GM21529 (cell line): ENCODE measurements around the gene MADCAM1.
"Not testable (repeated sequence)": the region's sequence is repeated elsewhere in the genome, so short reads cannot be mapped to it uniquely, and the experiment has no call there.

Experiments
- ATAC-seq: cut with Tn5 transposase; IDR thresholded peaks from one replicate; pipeline ENCODE4 v1.9.1; 2021; ENCODE audit not compliant: unreplicated experiment

MADCAM1 gene

DNA sequence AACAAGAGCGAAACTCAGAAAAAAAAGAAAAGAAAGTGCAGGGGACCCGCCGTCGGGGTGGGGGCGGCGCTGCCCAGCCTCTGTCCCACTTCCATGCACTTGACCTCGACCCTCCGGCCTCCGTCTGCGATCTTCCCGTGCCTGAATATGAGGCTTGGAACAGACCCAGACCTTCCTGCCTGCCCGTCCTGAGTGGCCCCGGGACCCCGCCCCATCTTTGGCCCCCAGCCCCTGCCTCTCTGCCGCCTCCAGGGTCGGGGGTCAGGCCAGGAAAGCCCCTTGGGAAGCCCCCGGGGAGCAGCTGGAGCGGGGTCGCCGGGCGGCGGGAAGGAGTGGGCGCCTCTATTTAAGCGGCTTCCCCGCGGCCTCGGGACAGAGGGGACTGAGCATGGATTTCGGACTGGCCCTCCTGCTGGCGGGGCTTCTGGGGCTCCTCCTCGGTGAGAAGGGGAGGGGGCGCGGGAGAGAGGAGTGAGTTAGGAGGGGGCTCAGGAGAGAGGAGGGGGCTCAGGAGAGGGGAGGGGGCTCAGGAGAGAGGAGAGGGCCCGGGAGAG is at the start of gene MADCAM1:
Gene MADCAM1 (plus strand): TSS at position 375 of the 554 bp plus-strand sequence. CDS start 14 bp downstream, at position 389.
- no peak for ATAC-seq

DNA sequence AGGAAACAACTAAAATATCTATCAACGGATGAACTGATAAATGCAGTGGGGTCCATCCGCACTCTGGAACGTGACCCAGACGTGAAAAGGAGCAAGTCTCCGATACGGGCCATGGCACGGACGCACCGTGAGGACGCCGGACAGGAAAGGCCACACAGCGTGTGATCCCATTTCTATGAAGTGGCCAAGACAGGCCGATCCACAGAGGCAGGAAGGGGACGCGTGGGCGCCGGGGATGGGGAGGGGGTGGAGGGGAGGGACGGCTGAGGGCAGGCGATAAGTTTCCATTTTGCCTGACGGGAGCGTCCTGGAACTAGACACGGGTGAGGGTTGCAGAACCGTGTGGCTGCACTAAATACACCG is 49.2 kb upstream of the MADCAM1 start:
- ATAC-seq: no peak

DNA sequence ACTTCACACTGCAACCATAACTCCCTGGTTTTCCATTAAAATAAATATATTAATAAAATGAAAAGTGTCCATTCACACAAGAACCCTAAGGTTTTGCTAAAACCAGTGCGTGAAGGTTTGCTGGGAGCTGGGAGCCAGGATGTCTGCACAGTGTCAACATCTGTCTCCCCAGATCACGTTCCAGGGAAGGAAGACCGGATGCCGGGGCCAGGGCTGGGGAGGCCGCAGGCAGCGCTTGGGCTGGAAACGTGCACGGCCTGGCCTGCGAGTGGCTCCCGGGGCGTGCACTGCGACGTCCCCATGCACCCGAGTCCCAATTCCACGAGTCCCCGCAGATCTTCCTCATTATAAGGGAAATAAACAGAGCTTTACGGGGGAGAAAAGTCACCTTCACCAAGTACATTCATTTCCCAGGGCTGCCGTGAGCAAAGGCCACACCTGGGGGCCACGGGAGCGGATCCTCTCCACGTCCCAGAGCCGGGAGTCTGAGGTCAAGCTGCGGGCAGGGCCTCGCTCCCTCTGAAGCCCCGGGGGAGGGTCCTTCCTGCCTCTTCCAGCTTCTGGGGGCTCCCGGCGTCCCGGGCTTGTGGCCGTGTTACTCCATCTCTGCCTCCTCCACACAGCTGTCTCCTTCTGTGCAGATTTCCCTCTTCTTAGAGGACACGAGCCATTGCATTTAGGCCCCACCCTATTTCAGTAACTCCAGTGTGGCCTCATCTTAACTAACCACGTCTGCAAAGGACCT is 48.3 kb upstream of the MADCAM1 start:
- no peak for ATAC-seq

DNA sequence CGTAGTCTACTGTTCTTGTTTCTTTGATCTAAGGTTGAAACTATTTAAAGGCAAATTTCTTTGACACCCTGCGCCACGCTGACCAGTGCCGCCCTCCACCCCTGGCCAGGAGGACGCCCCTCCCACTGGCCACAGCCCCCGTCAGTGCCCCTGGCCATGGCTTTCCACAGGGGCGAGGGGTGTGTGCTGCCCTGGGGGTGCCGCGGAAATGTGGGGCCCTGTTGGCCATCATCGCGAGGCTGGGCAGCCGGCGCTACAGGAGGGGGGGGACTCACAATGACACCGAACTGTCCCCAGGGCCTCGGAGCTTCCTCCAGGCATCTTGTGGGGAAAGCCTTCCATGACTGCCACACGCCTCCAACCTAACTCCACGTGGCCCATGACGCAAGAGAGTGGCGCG is 46.4 kb upstream of the MADCAM1 start:
- no peak for ATAC-seq

DNA sequence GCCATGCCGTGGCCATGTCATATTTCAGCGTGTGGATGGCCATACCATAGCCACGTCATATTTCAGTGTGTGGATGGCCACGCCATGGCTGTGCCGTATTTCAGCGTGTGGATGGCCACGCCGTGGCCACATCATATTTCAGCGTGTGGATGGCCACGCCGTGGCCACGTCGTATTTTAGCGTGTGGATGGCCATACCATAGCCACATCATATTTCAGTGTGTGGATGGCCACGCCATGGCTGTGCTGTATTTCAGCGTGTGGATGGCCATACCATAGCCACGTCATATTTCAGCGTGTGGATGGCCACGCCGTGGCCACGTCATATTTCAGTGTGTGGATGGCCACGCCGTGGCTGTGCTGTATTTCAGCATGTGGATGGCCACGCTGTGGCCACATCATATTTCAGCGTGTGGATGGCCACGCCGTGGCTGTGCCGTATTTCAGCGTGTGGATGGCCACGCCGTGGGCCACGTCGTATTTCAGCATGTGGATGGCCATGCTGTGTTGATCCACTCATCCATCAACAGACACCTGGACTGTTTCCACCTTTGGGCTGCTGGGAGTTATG is 45.3 kb upstream of the MADCAM1 start:
- ATAC-seq: not testable (repeated sequence)

DNA sequence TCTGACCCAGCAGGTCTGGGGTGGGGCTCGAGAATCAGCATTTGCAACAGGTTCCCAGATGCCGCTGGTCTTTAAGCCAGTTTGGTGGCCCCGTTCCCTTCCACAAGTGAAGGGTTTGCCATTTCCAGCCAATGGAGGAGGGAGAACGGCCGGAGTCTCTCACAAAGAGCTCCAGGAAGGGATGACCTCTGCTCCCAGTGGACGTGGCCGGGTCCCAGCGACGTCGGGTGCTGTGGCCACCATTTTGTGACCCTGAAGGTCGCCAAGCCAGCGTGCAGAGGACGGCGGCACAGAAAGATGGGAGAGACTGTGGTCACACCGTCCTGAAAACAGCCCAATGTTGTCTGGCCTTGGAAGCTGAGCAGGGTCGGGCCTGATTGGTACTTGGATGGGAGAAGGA is 43.5 kb upstream of the MADCAM1 start:
- ATAC-seq: no peak

DNA sequence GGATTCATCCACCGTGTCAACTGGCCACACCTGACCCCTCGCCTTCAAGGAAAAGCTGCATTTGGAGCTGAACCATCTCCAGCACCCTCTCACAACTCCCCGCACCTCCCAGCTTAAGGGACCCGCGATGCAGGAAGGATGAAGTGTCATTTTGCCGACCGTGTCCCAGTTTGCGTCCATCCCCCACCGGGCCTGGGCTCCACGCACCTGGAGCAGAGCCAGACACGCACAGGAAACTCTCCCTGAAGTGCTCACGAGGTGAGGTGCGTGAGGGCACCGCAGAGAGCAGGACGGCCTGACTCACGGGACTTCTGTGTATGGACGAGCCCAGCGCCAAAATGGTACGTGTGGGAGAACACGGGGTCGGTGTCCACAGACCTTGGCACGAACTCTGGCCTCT is 42.7 kb upstream of the MADCAM1 start:
- ATAC-seq: no peak

DNA sequence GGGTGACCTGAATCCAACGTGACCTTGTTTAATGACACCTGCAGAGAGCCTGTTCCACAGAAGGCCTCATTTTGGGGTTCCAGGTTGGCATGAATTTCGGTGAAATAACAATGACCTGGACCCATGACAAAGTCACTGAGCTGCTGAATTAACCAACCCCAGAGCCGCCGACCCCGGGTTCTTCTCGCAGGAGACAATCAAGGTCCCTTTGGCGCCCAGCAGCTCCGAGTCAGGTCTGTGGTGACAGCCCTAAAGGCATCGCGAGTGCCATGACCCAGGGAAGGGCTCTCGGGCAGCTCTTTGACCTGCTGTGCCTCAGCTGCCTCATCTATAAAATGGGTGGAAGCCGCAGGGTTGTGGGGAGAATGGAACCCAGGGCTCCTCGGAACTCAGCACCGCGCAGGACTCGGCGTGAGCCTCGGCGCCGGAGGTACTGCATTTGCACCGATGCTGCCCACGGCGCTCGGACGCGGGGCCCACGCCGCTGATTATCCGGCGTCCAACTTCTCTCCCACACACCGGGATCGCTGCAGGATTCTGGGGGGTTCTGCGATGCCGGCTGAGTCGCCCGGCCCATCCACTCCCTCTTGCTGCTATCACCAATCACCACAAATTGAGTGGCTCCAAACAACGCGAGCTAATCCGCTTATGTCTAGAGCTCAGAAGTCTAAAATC is 41.1 kb upstream of the MADCAM1 start:
- ATAC-seq: no peak

DNA sequence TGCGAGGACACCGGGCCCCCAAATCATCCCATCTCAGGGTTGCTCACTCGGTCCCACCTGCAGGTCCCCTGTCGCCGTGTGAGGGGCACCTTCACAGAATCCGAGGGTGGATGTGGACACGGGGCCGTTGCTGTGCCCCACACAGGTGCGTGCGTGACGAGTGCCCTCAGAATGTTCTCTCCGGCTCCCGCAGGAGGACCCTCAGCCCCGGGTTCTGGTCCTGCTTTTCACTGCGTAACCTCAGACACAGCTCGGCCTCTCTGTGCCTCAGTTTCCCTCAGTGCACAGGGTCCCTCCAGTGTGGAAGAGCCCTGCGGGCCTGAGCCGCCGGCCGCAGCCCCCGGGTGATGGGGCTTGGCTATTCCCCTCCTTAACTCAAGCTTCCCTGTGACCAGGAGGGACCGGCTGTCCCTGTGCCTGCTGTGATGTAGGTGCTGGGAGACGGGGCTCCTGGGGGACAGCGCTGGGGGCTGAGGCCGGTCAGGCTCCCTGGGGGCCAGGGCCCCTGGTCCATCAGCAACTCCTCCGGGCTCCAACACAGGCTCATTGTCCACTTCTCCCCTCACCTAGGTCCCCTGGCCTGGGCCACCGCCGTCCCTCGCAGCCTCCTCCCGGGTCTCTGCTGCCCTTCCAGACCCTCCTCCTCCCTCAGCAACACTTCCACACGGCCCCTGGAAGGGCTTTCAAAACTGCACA is 40.3 kb upstream of the MADCAM1 start:
- no peak for ATAC-seq

DNA sequence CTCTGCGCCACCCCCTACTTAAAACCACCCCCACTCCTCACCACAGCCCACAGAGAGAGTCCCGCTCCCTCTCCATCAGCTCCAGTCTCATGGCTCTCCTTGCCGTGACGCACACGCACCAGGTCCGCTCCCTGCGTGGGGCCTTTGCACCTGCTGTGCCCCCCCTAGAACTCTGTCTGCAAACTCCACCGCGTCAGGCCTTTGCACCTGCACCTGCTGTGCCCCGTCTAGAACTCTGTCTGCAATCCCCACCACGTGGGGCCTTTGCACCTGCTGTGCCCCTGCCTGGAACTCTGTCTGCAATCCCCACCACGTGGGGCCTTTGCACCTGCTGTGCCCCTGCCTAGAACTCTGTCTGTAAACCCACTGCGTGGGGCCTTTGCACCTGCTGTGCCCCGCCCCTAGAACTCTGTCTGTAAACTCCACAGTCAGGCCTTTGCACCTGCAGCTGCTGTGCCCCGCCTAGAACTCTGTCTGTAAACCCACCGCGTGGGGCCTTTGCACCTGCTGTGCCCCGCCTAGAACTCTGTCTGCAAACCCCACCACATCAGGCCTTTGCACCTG is 39.7 kb upstream of the MADCAM1 start:
- no peak for ATAC-seq

DNA sequence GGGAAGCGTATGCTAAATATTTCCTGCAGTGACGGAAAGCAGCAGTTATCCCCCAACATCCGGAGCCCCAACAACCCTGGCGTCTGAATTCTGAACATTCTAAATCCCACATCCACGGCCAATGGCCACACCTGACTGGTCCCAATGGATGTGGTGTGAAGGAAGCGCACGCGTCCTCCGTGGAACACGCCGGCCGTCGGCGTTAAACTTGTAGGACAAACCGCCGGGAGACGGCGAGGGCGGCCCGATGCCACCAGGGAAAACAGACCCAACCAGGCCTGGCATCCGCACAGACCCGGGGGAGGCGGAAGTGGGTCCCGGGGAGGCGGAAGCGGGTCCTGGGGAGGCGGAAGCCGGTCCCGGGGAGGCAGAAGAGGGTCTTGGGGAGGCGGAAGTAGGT is 38.6 kb upstream of the MADCAM1 start:
- no peak for ATAC-seq

DNA sequence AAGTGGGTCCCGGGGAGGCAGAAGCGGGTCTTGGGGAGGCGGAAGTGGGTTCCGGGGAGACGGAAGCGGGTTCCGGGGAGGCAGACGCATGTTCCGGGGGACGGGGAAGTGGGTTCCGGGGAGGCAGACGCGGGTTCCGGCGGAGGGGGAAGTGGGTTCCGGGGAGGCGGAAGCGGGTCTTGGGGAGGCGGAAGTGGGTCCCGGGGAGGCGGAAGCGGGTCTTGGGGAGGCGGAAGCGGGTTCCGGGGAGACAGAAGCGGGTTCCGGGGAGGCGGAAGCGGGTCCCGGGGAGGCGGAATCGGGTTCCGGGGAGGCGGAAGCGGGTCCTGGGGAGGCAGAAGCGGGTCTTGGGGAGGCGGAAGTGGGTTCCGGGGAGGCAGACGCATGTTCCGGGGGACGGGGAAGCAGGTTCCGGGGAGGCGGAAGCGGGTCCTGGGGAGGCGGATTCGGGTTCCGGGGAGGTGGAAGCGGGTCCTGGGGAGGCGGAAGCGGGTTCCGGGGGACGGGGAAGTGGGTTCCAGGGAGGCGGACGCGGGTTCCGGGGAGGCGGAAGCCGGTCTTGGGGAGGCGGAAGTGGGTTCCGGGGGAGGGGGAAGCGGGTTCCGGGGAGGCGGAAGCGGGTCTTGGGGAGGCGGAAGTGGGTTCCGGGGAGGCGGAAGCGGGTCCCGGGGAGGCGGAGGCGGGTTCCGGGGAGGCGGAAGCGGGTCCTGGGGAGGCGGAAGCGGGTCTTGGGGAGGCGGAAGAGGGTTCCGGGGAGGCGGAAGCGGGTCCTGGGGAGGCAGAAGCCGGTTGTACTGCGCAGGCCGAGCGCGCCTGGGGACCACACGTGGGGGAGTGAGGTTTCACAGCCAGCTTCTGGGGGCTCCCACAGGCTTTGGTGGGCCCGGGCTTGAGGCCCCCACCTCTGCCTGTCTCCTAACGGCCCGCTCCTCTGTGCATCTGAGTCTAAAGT is 37.9 kb upstream of the MADCAM1 start:
- no peak for ATAC-seq

DNA sequence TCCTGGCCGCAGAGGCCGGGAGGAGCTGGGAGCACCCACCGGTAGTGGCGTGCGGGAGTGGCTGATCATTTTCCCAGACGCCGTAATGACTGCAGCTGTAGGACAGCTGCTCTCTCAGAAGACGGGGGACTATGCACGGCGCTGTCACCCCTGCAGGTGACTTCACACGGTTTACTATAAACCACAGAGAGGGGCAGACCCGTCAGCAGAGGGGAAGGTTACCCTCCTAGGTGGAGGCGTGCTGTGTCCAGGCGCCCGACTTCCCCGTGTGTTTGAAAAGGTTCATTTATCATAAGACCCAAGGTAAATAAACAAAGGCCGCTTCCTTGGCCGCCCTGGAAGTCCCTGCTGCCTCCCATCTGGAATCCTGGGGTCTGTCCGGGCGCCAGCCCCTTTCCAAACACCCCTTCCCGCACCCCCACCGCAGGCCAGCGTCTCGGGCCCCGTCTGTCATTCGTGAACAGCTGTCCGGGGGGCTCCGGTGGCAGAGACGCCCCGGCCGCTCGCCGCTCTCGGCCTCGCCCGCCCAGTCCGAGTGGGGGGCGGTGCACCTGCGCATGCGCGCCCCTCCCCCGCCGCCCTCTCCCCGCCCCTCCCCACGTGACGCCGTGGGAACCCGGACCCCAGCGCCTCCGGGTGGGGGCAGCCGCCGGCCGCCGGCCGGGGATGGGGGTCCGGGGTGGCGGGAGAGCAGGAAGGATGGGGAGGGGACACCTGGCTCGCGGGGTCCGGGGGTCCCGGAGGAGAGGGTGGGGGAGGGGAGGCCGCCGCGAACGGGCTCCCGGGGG is 36.4 kb upstream of the MADCAM1 start:
- ATAC-seq: no peak

DNA sequence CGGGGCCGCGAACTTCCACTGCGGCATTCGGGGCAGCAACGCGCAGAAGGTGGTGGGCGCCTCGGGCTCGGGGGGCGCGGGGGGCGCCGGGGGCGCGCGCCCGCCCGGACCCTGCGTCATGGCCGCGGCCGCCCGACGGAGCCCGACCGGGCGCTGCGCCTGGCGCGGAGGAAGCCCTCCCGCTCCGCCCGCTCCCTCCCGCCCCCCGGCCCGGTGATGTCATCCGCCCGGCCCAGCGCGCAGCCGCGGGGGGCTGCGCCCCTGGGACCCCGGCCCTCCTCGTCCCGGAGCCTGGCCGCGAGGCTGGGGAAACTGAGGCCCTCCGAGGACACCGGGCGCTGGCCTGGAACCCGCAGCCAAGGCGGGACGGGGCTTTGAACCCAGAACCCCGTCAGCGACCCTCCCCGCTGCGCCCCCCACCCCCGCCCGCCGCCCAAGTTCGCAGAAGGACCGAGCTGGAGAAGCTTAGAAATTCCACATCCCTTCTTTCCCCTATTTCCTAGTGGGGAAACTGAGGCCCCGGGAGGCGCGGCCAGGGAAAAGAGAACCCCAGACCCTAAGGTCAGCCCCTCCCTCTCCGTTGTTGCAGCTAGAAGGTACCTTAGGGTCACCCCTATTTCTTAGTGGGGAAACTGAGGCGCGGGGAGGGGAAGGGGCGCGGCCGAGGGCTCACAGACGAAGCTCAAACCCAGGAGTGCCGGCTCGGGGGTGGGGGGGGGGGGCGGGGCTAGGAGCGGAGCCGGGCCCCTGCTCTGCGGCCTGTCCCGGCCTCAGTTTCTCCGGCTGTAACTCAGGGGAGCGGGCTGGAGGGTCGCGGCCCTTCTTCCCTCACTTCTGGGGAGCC is 35.2 kb upstream of the MADCAM1 start, which contains the start of gene SHC2:
Gene SHC2 (minus strand): TSS at position 157 of the 844 bp plus-strand sequence. CDS start 37 bp downstream, at position 120.
- no peak for ATAC-seq

DNA sequence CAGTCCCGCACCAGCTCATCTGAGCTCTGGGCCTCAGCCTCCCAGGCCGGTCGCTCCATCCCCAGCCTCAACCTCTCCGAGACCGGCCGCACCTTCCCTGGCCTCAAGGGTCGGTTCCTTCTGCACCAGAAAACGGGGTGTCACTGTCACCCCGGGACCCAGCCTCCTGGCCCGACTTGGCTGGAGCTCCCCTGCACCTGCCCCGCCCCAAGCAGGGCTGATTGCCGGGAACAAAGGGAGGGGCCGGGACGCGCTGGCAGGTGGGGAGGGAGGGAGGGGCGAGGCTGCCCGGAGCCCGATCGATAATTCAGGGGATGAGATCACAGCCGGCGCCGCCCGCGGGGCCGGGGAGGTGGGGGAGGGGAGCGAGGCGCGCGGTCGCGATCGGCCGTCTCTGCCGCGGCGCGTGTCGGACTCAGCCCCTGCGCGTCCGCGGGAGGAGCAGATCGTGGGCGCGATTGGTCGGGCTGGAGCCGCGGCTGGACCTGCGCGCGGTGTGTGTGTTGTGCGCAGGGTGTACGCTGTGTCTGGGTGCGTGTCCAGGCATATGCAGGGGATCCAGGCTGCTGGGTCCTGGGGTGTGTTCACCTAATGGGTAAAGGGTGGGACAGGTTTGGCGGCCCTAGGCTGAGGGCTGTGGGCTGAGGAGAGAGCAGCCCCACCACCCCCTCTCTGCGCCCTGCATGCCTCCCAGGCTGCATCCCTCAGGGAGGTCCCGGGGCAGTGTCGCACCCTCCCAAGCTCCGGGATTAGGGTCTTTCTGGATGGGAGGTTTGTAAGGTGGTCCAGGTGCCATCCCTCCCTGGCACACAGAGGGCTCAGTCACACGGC is 34.4 kb upstream of the MADCAM1 start:
- no peak for ATAC-seq

DNA sequence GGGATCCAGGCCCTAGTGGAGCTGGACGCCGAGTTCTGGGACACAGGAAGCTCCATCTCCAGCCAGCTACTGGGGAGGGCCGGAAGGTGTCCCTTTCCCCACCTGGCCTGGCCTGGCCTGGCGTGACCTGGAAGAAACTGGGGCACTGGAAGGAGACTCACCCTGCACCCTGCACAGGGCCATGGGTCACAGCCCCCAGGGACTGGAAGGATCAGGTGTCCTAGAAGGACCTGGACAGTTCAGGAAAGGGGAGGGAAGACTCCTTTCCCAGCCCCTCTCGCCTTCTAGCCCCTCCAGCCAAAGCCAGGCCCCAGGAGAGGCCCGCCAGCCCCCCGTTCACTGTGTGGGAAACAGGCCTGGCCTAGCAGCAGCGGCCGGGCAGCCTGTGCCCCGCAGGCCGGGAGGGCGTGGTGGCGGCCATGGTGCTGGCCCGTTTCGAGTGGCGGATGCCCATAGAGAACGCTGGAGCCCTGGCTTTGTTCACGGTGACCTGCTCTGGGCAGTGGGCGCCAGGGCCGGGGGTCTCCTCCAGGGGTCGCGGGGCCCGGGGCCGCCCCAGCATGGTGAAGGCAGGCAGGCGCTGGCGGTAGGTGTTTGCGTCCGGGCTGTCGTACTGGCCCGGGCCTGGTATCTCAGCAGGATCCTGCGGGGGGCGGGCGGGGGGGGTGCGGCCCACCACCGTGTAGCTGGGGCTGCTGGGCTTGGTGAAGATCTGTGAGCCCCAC is 32.6 kb upstream of the MADCAM1 start:
- ATAC-seq: no peak

DNA sequence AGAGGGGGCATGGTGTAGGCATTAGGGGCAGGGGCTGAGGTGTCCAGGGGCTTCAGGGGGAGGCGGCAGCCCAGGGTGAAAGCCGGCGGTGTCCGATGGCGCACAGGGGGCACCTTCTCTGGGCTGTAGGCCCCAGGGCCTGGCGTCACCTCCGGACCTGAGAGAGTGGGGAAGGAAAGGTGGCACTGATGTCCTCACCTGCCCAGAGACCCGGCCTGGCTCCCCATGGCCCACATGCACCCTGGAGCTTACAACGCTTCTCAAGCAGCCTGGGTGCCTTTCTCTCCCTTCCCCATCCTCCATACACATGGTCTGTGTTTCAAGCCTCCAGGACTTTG is 32.1 kb upstream of the MADCAM1 start:
- no peak for ATAC-seq
